IMR-90 (cell line): ENCODE data around the gene ZNF821. TPM values are rescaled to one million over a fixed set of nuclear protein-coding genes. Genes with fewer than 3 reads are reported as not detected.
"Not testable (repeated sequence)": the region's sequence is repeated elsewhere in the genome, so short reads cannot be mapped to it uniquely, and the experiment has no call there.

ENCODE experiments used
- ATAC-seq: fragments of 200-7000 bp; cut with Tn5 transposase; 2 replicates; pipeline ENCODE4 v1.9.1; 2020; ENCODE audit warnings: low read depth, mild to moderate bottlenecking, moderate library complexity
- BruUV-seq: library from RNA; stranded (reverse); fragments of 400-500 nt; replicated peaks from 2 replicates; lab custom pipeline; 2021; lab: Mats Ljungman, UMichigan
- CTCF ChIA-PET: fragments of 300-600 bp; formaldehyde crosslinking; extraction: SDS; loops from one replicate; lab custom pipeline; 2021; ENCODE audit warnings: antibody characterized with exemption; lab: Yijun Ruan, JAX
- POLR2A ChIA-PET: fragments of 300-600 bp; sonication (Branson Sonifier 250); formaldehyde crosslinking; loops from one replicate; lab custom pipeline; 2022; ENCODE audit warnings: antibody characterized with exemption; ENCODE audit not compliant: unreplicated experiment; lab: Charles Lee
- DNase-seq: peaks from one replicate; pipeline ENCODE4 v3.0.0; 2013
- H2AFZ ChIP-seq: replicated peaks from 2 replicates; pipeline ENCODE3; 2013; ENCODE audit warnings: low read length, mild to moderate bottlenecking; ENCODE audit not compliant: poor library complexity
- H2AK5ac ChIP-seq: 2 replicates; pipeline ENCODE4 v1.6.1; 2013; ENCODE audit warnings: low read depth, low read length, inconsistent platforms
- H2AK9ac ChIP-seq: replicated peaks from 2 replicates; pipeline ENCODE3; 2013; ENCODE audit warnings: mild to moderate bottlenecking, low read depth, low read length, moderate library complexity; ENCODE audit not compliant: poor library complexity
- H2BK120ac ChIP-seq: 2 replicates; pipeline ENCODE4 v1.6.1; 2013; ENCODE audit warnings: low read depth, low read length, inconsistent platforms
- H2BK15ac ChIP-seq: 3 replicates; pipeline ENCODE4 v1.6.1; 2013; ENCODE audit warnings: low read depth, low read length, inconsistent platforms
- H2BK20ac ChIP-seq: 2 replicates; pipeline ENCODE4 v1.6.1; 2013; ENCODE audit warnings: low read depth, mild to moderate bottlenecking, inconsistent platforms, low read length, moderate library complexity
- H2BK5ac ChIP-seq: 2 replicates; pipeline ENCODE4 v1.6.1; 2013; ENCODE audit warnings: mild to moderate bottlenecking, low read depth, low read length, inconsistent platforms; ENCODE audit not compliant: poor library complexity, severe bottlenecking
- H3K14ac ChIP-seq: replicated peaks from 2 replicates; pipeline ENCODE4 v1.6.1; 2013; ENCODE audit warnings: low read depth, low read length, inconsistent platforms
- H3K18ac ChIP-seq: 2 replicates; pipeline ENCODE4 v1.6.1; 2013; ENCODE audit warnings: low read depth, low read length, control low read depth
- H3K23ac ChIP-seq: 2 replicates; pipeline ENCODE4 v1.6.1; 2013; ENCODE audit warnings: low read depth, low read length, inconsistent platforms
- H3K27ac ChIP-seq: 2 replicates; pipeline ENCODE4 v1.5.1; 2013; ENCODE audit warnings: mild to moderate bottlenecking, control low read depth, low read length; ENCODE audit not compliant: insufficient read depth
- H3K27me3 ChIP-seq: 2 replicates; pipeline ENCODE4 v1.6.1; 2013; ENCODE audit warnings: low read length; ENCODE audit not compliant: control insufficient read depth, insufficient read depth
- H3K36me3 ChIP-seq: 2 replicates; pipeline ENCODE4 v1.6.1; 2013; ENCODE audit warnings: low read length, mixed read lengths; ENCODE audit not compliant: control insufficient read depth, insufficient read depth
- H3K4ac ChIP-seq: 2 replicates; pipeline ENCODE4 v1.6.1; 2013; ENCODE audit warnings: low read depth, low read length, inconsistent platforms
- H3K4me1 ChIP-seq: 2 replicates; pipeline ENCODE4 v1.6.1; 2013; ENCODE audit warnings: low read length, mixed read lengths; ENCODE audit not compliant: control insufficient read depth, insufficient read depth
- H3K4me2 ChIP-seq: 2 replicates; pipeline ENCODE4 v1.6.1; 2013; ENCODE audit warnings: low read depth, mild to moderate bottlenecking, control low read depth, low read length, moderate library complexity
- H3K4me3 ChIP-seq: 2 replicates; pipeline ENCODE4 v1.5.1; 2013; ENCODE audit warnings: low read depth, mild to moderate bottlenecking, control low read depth, low read length, moderate library complexity; ENCODE audit not compliant: insufficient read depth
- H3K56ac ChIP-seq: 2 replicates; pipeline ENCODE4 v1.6.1; 2013; ENCODE audit warnings: low read length, inconsistent platforms; ENCODE audit not compliant: insufficient read depth; ENCODE audit errors: extremely low read depth
- H3K79me1 ChIP-seq, 2 experiments: 2 replicates each; pipeline ENCODE4 v1.6.1; 2013; ENCODE audit warnings: low read length in 2 of 2, inconsistent platforms in 1 of 2, low read depth in 1 of 2
- H3K9ac ChIP-seq: 2 replicates; pipeline ENCODE4 v1.6.1; 2013; ENCODE audit warnings: low read depth, low read length, control low read depth
- H3K9me1 ChIP-seq: 2 replicates; pipeline ENCODE4 v1.6.1; 2013; ENCODE audit warnings: low read length, inconsistent platforms; ENCODE audit not compliant: insufficient read depth
- H3K9me3 ChIP-seq: 2 replicates; pipeline ENCODE4 v1.6.1; 2013; ENCODE audit warnings: low read length; ENCODE audit not compliant: control insufficient read depth, insufficient read depth
- H4K20me1 ChIP-seq: 2 replicates; pipeline ENCODE4 v1.6.1; 2013; ENCODE audit warnings: low read length, inconsistent platforms; ENCODE audit not compliant: insufficient read depth
- H4K5ac ChIP-seq: 2 replicates; pipeline ENCODE4 v1.6.1; 2013; ENCODE audit warnings: mild to moderate bottlenecking, low read depth, low read length, control low read depth
- H4K8ac ChIP-seq, 2 experiments: 2 replicates each; pipeline ENCODE4 v1.6.1; 2013; ENCODE audit warnings: low read depth in 2 of 2, low read length in 2 of 2, control low read depth in 1 of 2, inconsistent platforms in 1 of 2
- H4K91ac ChIP-seq: 2 replicates; pipeline ENCODE4 v1.6.1; 2013; ENCODE audit warnings: low read depth, low read length, inconsistent platforms; ENCODE audit not compliant: insufficient read depth
- WGBS, 2 experiments: methylation state at CpG; one replicate each; pipeline versions ENCODE4 v1.1.5 to v1.1.7; 2013; ENCODE audit warnings: missing lambda C conversion rate in 2 of 2; ENCODE audit not compliant: insufficient read length in 1 of 2; ENCODE audit errors: extremely low coverage in 2 of 2; 5-methylcytosine and 5-hydroxymethylcytosine counted together
- dilution Hi-C: fragments of 300-500 bp; cut with HindIII; formaldehyde crosslinking; loops from one replicate; pipeline ENCODE4 v1.14.3; 2018; ENCODE audit warnings: low sequenced_read_pairs; ENCODE audit not compliant: unreplicated experiment
- in situ Hi-C: fragments of 300-500 bp; cut with MboI; formaldehyde crosslinking; loops from 3 replicates; pipeline ENCODE4 v1.14.3; 2019; ENCODE audit warnings: low sequenced_read_pairs, inconsistent platforms, mixed read lengths
- intact Hi-C: fragments of 100-400 bp; cut with micrococcal nuclease; formaldehyde crosslinking; loops from 2 replicates; pipeline ENCODE4 v1.10.0; 2022
- polyA plus RNA-seq, 3 experiments: library from polyadenylated mRNA; depleted of rRNA; stranded (reverse); fragments of >200 nt; gene quantifications; 2 replicates each; pipeline ENCODE4 v1.2.3, GENCODE V29; 2012; ENCODE audit warnings: low replicate concordance in 1 of 3
- total RNA-seq: library from RNA; depleted of rRNA; stranded (reverse); fragments of >200 nt; gene quantifications from 2 replicates; pipeline ENCODE4 v1.2.3, GENCODE V29; 2012
- TF ChIP-seq, protein P1 (sequence below): conservative IDR thresholded peaks from 2 replicates; pipeline ENCODE4 v1.5.1; 2012; ENCODE audit warnings: mild to moderate bottlenecking, low read depth, low read length, improper control_type of control experiment

Gene ZNF821
- total and polyA plus RNA-seq, 2 of the 4 experiments (the other 2 are of a cell fraction) = 5.9 to 6.0 TPM

DNA sequence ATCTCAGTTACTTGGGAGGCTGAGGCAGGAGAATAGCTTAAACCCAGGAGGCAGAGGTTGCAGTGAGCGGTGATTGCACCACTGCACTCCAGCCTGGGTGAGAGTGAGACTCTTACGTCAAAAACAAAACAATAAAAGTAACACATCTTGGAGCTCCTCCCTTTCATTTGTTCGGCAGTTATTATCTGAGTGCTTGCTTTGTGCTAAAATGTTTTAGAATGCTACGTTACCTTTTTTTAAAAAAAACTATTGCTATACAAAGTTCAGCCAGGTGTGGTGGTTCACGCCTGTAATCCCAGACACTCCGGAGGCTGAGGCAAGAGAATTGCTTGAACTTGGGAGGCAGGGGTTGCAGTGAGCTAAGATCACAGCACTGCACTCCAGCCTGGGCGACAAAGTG lies 27.1 kb upstream of the ZNF821 start:
- dilution Hi-C loops = no loop called here
- no peak for DNase-seq
- H2BK20ac ChIP-seq = no peak overlapping the region
- no peak overlapping the region for H2BK5ac ChIP-seq
- intact Hi-C loops = no loop called here
- H3K4me3 ChIP-seq = no peak overlapping the region
- ATAC-seq = no peak
- H3K9ac ChIP-seq = no peak overlapping the region
- no peak overlapping the region for H4K5ac ChIP-seq
- no peaks in the 10 kb centered on the region for H3K4me1 ChIP-seq
- no peaks in the 10 kb centered on the region for H3K27me3 ChIP-seq
- ChIA-PET CTCF (no interaction called here), POLR2A (no interaction called here)
- BruUV-seq = no TSS peak
- no peak overlapping the region for H2BK120ac ChIP-seq
- TF ChIP-seq, protein P1, sequence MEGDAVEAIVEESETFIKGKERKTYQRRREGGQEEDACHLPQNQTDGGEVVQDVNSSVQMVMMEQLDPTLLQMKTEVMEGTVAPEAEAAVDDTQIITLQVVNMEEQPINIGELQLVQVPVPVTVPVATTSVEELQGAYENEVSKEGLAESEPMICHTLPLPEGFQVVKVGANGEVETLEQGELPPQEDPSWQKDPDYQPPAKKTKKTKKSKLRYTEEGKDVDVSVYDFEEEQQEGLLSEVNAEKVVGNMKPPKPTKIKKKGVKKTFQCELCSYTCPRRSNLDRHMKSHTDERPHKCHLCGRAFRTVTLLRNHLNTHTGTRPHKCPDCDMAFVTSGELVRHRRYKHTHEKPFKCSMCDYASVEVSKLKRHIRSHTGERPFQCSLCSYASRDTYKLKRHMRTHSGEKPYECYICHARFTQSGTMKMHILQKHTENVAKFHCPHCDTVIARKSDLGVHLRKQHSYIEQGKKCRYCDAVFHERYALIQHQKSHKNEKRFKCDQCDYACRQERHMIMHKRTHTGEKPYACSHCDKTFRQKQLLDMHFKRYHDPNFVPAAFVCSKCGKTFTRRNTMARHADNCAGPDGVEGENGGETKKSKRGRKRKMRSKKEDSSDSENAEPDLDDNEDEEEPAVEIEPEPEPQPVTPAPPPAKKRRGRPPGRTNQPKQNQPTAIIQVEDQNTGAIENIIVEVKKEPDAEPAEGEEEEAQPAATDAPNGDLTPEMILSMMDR = no peak
- no peak overlapping the region for H2AFZ ChIP-seq
- H3K4ac ChIP-seq = no peak overlapping the region
- H2AK5ac ChIP-seq = no peak overlapping the region
- no peak overlapping the region for H2BK15ac ChIP-seq
- no peak overlapping the region for H2AK9ac ChIP-seq
- H4K91ac ChIP-seq = no peak overlapping the region
- H3K9me1 ChIP-seq = no peaks in the 10 kb centered on the region; the same call in 1 of the 2 replicates
- WGBS, 2 experiments = no CpG with 5 or more reads among the region's 7 CpGs
- no peak overlapping the region for H3K14ac ChIP-seq
- in situ Hi-C loops = no loop called here
- H3K56ac ChIP-seq = no peak overlapping the region
- no peak overlapping the region for H3K27ac ChIP-seq
- H3K4me2 ChIP-seq = no peak overlapping the region
- no peak overlapping the region for H4K8ac ChIP-seq
- no peaks in the 10 kb centered on the region for H3K9me3 ChIP-seq
- no peak overlapping the region for H3K23ac ChIP-seq
- H4K20me1 ChIP-seq = peaks cover 95% of the 10 kb centered on the region
- H3K18ac ChIP-seq = no peak overlapping the region
- H3K36me3 ChIP-seq = peaks cover 8% of the 10 kb centered on the region
- peaks cover 0 to 41% of the 10 kb centered on the region in 2 experiments; a peak in 3 of 4 replicates for H3K79me1 ChIP-seq

DNA sequence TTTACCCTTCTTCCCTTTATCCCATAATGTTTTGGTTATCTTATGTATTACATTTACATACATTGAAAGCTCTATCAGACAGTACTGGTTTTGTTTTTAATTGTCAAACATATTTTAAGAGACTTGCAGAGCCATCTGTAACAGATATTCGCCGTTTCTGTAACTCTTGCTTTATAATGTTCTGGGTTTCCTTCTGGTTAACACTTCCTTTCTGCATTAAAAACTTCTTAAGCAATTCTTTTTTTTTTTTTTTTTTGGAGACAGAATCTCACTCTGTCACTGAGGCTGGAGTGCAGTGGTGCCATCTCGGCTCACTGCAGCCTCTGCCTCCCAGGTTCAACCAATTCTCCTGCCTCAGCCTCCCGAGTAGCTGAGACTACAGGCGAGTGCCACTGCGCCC lies 21.8 kb upstream of the ZNF821 start:
- H3K56ac ChIP-seq, intact Hi-C loops, H2AFZ ChIP-seq, in situ Hi-C loops, H3K18ac ChIP-seq, H4K5ac ChIP-seq, H3K36me3 ChIP-seq, H3K9me3 ChIP-seq, H2BK5ac ChIP-seq, ATAC-seq, H3K9ac ChIP-seq, CTCF ChIA-PET, H4K91ac ChIP-seq, dilution Hi-C loops, H3K4me3 ChIP-seq, H3K14ac ChIP-seq, H2BK15ac ChIP-seq, BruUV-seq, DNase-seq, H2AK9ac ChIP-seq, H3K27ac ChIP-seq, H3K4me2 ChIP-seq, H4K8ac ChIP-seq, H3K27me3 ChIP-seq, H3K9me1 ChIP-seq, H2AK5ac ChIP-seq, H3K23ac ChIP-seq, H3K4me1 ChIP-seq, H2BK20ac ChIP-seq, H3K4ac ChIP-seq, H2BK120ac ChIP-seq: not testable (repeated sequence)
- POLR2A ChIA-PET = interaction anchor here (0.6 kb wide), 1 partner anchor 11 kb away, joined by 9 read pairs; no protein-coding TSS in a partner anchor
- H3K79me1 ChIP-seq = peaks cover 0 to 30% of the 10 kb centered on the region in 2 experiments; a peak in 2 of 4 replicates
- H4K20me1 ChIP-seq = peaks cover 94% of the 10 kb centered on the region
- WGBS, 2 experiments = no CpG with 5 or more reads among the region's 6 CpGs
